Inferior parietal cortex (tissue), 1 donor: ENCODE results near the gene PKIG.
"Not testable (repeated sequence)": the region's sequence is repeated elsewhere in the genome, so short reads cannot be mapped to it uniquely, and the experiment has no call there.

ENCODE experiments used
- DNase-seq: peaks from one replicate; pipeline ENCODE4 v3.0.0-alpha.2; 2016; ENCODE audit errors: extremely low spot score

PKIG gene

GRCh38 chr20:44642203-44643153, 60.1 kb downstream of the PKIG start:
- DNase-seq, result peak; percentile 62

GRCh38 chr20:44643154-44643519, 60.8 kb downstream of the PKIG start:
- DNase-seq, result no peak

GRCh38 chr20:44643596-44644229, 61.3 kb downstream of the PKIG start:
- no peak for DNase-seq

GRCh38 chr20:44644230-44644617, 61.8 kb downstream of the PKIG start:
- no peak for DNase-seq

- DNase-seq, result no peak
Observed at GRCh38 chr20:44644667-44645131, 62.3 kb downstream of the PKIG start.

- DNase-seq, result no peak
Observed at GRCh38 chr20:44646023-44646640, 63.8 kb downstream of the PKIG start.

GRCh38 chr20:44646641-44647274, 64.4 kb downstream of the PKIG start:
- DNase-seq, result no peak

- DNase-seq, result no peak
Observed at GRCh38 chr20:44648068-44648467, 65.7 kb downstream of the PKIG start.

GRCh38 chr20:44648579-44648978, 66.2 kb downstream of the PKIG start:
- no peak for DNase-seq

GRCh38 chr20:44649126-44649525, 66.7 kb downstream of the PKIG start:
- DNase-seq, result no peak

- DNase-seq, result no peak
Observed at GRCh38 chr20:44649976-44650375, 67.6 kb downstream of the PKIG start.

- DNase-seq, result no peak
Observed at GRCh38 chr20:44650771-44651433, 68.5 kb downstream of the PKIG start.

GRCh38 chr20:44651434-44651683, 69.0 kb downstream of the PKIG start:
- DNase-seq, result no peak

- DNase-seq, result no peak
Observed at GRCh38 chr20:44651684-44652423, 69.5 kb downstream of the PKIG start, which contains the start of gene ADA. Gene ADA (minus strand): TSS chr20:44651699. CDS start chr20:44651607, 92 bp downstream.

- DNase-seq, result no peak
Observed at GRCh38 chr20:44653546-44653945, 71.2 kb downstream of the PKIG start.

GRCh38 chr20:44654210-44654609, 71.8 kb downstream of the PKIG start:
- DNase-seq, result not testable (repeated sequence)

- no peak for DNase-seq
Observed at GRCh38 chr20:44656448-44656847, 74.1 kb downstream of the PKIG start.

- no peak for DNase-seq
Observed at GRCh38 chr20:44657875-44658274, 75.5 kb downstream of the PKIG start.

GRCh38 chr20:44658810-44659209, 76.4 kb downstream of the PKIG start:
- DNase-seq, result no peak

GRCh38 chr20:44659931-44660330, 77.6 kb downstream of the PKIG start:
- no peak for DNase-seq

- DNase-seq, result no peak
Observed at GRCh38 chr20:44660581-44660980, 78.2 kb downstream of the PKIG start.
